Activated naive CD4-positive, alpha-beta T cell treated with anti-CD3 and anti-CD28 coated beads, Interleukin-2, amount 10 ng/mL, durations not matched to agents 7 days and 5 days (primary cell): ENCODE data around the gene TMEM127.

Experiments used
- CTCF ChIA-PET: fragments of 350-600 bp; sonication (Branson Sonifier 250); formaldehyde crosslinking; loops from one replicate; lab custom pipeline; 2021; ENCODE audit warnings: antibody characterized with exemption; lab: Charles Lee
- DNase-seq: peaks from one replicate; pipeline ENCODE4 v3.0.0-alpha.2; 2020
- H3K27ac Mint-ChIP-seq: one replicate; pipeline ENCODE4 v1.8.0; 2021; ENCODE audit warnings: mild to moderate bottlenecking, moderate library complexity, mixed read lengths
- H3K27me3 Mint-ChIP-seq: one replicate; pipeline ENCODE4 v1.8.0; 2021; ENCODE audit warnings: mild to moderate bottlenecking, mixed read lengths
- H3K36me3 Mint-ChIP-seq: one replicate; pipeline ENCODE4 v1.8.0; 2021; ENCODE audit warnings: mixed read lengths
- H3K4me1 Mint-ChIP-seq: one replicate; pipeline ENCODE4 v1.8.0; 2021; ENCODE audit warnings: mixed read lengths
- H3K4me3 Mint-ChIP-seq: one replicate; pipeline ENCODE4 v1.8.0; 2021; ENCODE audit warnings: mild to moderate bottlenecking, moderate library complexity, mixed read lengths
- H3K9me3 Mint-ChIP-seq: one replicate; pipeline ENCODE4 v1.8.0; 2021; ENCODE audit warnings: mixed read lengths

The TMEM127 gene

DNA sequence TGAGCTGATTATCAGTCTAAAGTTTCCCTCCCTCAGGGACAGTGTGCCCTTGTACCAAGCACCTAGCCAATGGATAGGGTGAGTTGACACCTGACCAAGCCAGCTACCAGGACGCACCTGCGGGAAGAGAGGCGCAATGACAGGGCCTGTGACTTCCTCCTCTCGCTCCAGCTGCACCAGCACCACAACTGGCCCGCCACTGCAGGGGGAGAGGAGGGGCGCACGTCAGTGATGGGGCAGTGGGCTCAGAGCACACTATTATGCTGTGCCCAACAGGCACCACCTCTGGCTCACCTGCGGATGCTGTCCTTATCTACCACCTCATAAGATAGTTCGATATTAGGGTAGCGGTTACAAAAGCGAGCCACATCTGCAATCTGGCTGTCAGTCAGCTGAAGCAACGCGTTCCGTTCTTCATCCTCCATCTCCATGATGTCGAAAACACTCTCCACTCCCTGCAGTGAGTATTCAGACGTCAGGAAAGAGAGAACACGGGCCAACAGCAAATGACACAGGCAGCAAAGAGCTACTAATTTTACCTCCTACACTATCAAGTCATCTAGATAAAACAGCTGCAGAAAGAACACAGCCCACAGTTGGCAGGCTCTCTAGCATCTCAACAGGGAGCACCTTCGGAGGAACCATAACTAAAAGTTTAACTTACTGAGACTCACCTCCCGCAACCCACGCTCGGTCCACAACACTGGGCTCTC, 11.1 kb upstream of the TMEM127 start:
- DNase-seq, result no peak
- H3K4me1 Mint-ChIP-seq, result no peaks in the 10 kb centered on the region
- CTCF ChIA-PET, result interaction anchor here (1.0 to 1.9 kb wide), 2 partner anchors 10 to 254 kb away, joined by 3 to 8 read pairs; no protein-coding TSS in a partner anchor
- H3K36me3 Mint-ChIP-seq, result peaks cover 72% of the 10 kb centered on the region
- H3K4me3 Mint-ChIP-seq, result no peak overlapping the region
- no peaks in the 10 kb centered on the region for H3K27me3 Mint-ChIP-seq
- H3K27ac Mint-ChIP-seq, result no peak overlapping the region
- H3K9me3 Mint-ChIP-seq, result no peaks in the 10 kb centered on the region

- DNase-seq, result no peak
- CTCF ChIA-PET, result interaction anchor here (1.0 kb wide), 1 partner anchor 67 kb away, joined by 3 read pairs; no protein-coding TSS in a partner anchor
- Mint-ChIP-seq H3K4me1 (no peaks in the 10 kb centered on the region), H3K9me3 (no peaks in the 10 kb centered on the region), H3K36me3 (peaks cover 72% of the 10 kb centered on the region), H3K27ac (no peak overlapping the region), H3K4me3 (no peak overlapping the region), H3K27me3 (no peaks in the 10 kb centered on the region)
These were observed 8.7 kb upstream of the TMEM127 start for GRCh38 chr2:96274355-96275056.

- peaks cover 70% of the 10 kb centered on the region for H3K36me3 Mint-ChIP-seq
- CTCF ChIA-PET, result interaction anchor here (0.8 to 1.2 kb wide), 2 partner anchors 47 to 135 kb away, joined by 3 read pairs; partner anchors contain the start of gene ASTL
- H3K4me3 Mint-ChIP-seq, result no peak overlapping the region
- no peaks in the 10 kb centered on the region for H3K4me1 Mint-ChIP-seq
- H3K27me3 Mint-ChIP-seq, result no peaks in the 10 kb centered on the region
- no peak overlapping the region for H3K27ac Mint-ChIP-seq
- no peak for DNase-seq
- H3K9me3 Mint-ChIP-seq, result no peaks in the 10 kb centered on the region
These were observed 8.0 kb upstream of the TMEM127 start for GRCh38 chr2:96273763-96274162.

GRCh38 chr2:96271995-96272394, 6.2 kb upstream of the TMEM127 start:
- Mint-ChIP-seq H3K4me3 (no peak overlapping the region), H3K27me3 (no peaks in the 10 kb centered on the region), H3K4me1 (peaks cover 9% of the 10 kb centered on the region), H3K9me3 (no peaks in the 10 kb centered on the region), H3K36me3 (peaks cover 65% of the 10 kb centered on the region), H3K27ac (no peak overlapping the region)
- CTCF ChIA-PET, result interaction anchor here (1.1 kb wide), 1 partner anchor 11 kb away, joined by 3 read pairs; no protein-coding TSS in a partner anchor
- no peak for DNase-seq

GRCh38 chr2:96267159-96267971, 1.6 kb upstream of the TMEM127 start:
- H3K9me3 Mint-ChIP-seq, result no peaks in the 10 kb centered on the region
- peak overlapping the region; percentile 82 for H3K4me3 Mint-ChIP-seq
- no peaks in the 10 kb centered on the region for H3K27me3 Mint-ChIP-seq
- CTCF ChIA-PET, result interaction anchor here (0.7 to 2.2 kb wide), 17 partner anchors 10 to 274 kb away, joined by 3 to 23 read pairs (median 4); partner anchors contain the start of genes ASTL and STARD7
- peaks cover 35% of the 10 kb centered on the region for H3K4me1 Mint-ChIP-seq
- peak overlapping the region; percentile 86 for H3K27ac Mint-ChIP-seq
- peaks cover 43% of the 10 kb centered on the region for H3K36me3 Mint-ChIP-seq
- DNase-seq, result peak; percentile 72

- Mint-ChIP-seq H3K4me3 (peak overlapping the region; percentile 91), H3K27ac (peak overlapping the region; percentile 86), H3K36me3 (peaks cover 45% of the 10 kb centered on the region), H3K9me3 (no peaks in the 10 kb centered on the region), H3K27me3 (no peaks in the 10 kb centered on the region), H3K4me1 (peaks cover 50% of the 10 kb centered on the region)
- DNase-seq, result no peak
- CTCF ChIA-PET, result interaction anchor here (0.5 to 1.8 kb wide), 4 partner anchors 37 to 273 kb away, joined by 3 read pairs; no protein-coding TSS in a partner anchor
These were observed 403 bp downstream of the TMEM127 start for GRCh38 chr2:96265349-96265839.

- Mint-ChIP-seq H3K4me3 (peak overlapping the region; percentile 91), H3K36me3 (peaks cover 42% of the 10 kb centered on the region), H3K9me3 (no peaks in the 10 kb centered on the region), H3K27me3 (no peaks in the 10 kb centered on the region), H3K27ac (peak overlapping the region; percentile 85), H3K4me1 (peaks cover 56% of the 10 kb centered on the region)
- DNase-seq, result peak; percentile 59
- CTCF ChIA-PET, result interaction anchor here (0.8 to 2.1 kb wide), 6 partner anchors 11 to 126 kb away, joined by 3 to 11 read pairs (median 4); no protein-coding TSS in a partner anchor
These were observed 995 bp downstream of the TMEM127 start for GRCh38 chr2:96264656-96265348.

DNA sequence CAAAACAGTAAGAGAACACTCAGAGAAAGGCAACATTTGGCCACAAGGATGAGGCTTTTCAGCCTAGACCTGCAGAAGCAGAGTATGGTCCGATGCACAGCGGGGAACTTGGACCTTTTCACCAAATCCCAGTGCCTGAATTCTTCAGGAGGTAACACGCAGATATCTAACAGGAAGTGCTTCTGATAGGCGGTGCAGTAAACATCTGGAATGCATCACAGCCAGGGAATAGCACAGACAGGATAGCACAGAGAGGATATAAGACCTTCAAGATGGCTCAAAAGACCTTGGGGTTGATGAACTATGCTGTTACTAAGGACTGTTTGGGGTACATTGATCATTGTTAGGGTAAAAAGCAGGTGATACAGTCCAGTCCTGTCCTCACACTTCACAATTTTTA, 1.7 kb downstream of the TMEM127 start:
- Mint-ChIP-seq H3K4me3 (peak overlapping the region; percentile 91), H3K27ac (no peak overlapping the region), H3K27me3 (no peaks in the 10 kb centered on the region), H3K9me3 (no peaks in the 10 kb centered on the region), H3K36me3 (peaks cover 42% of the 10 kb centered on the region), H3K4me1 (peaks cover 63% of the 10 kb centered on the region)
- DNase-seq, result no peak
- CTCF ChIA-PET, result interaction anchor here (0.7 to 2.1 kb wide), 9 partner anchors 10 to 271 kb away, joined by 3 to 11 read pairs (median 4); no protein-coding TSS in a partner anchor

DNA sequence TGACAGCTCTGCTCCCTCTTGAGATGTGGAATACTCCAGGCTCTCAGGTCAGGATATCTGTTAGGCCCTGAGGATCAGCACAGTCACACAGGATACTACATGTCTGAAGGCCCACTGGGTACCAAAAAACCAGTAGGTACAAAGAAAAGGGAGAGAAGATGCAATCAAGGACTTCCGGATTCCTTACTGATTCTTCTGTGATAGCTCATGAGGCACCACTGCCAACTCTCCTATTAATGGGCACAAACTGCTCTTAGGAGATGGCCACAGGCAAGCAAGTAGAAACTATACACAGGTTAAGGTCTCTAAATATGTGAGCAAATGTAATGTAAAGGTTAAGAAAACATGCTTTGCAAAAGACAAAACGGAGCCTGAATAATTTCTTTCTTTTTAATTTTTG, 3.5 kb downstream of the TMEM127 start:
- CTCF ChIA-PET, result interaction anchor here (1.2 to 3.6 kb wide), 3 partner anchors 54 to 240 kb away, joined by 3 to 18 read pairs (median 4); partner anchors contain the start of gene ASTL
- peaks cover 32% of the 10 kb centered on the region for H3K36me3 Mint-ChIP-seq
- no peak overlapping the region for H3K4me3 Mint-ChIP-seq
- H3K4me1 Mint-ChIP-seq, result peaks cover 76% of the 10 kb centered on the region
- H3K27me3 Mint-ChIP-seq, result no peaks in the 10 kb centered on the region
- no peaks in the 10 kb centered on the region for H3K9me3 Mint-ChIP-seq
- no peak for DNase-seq
- no peak overlapping the region for H3K27ac Mint-ChIP-seq

DNA sequence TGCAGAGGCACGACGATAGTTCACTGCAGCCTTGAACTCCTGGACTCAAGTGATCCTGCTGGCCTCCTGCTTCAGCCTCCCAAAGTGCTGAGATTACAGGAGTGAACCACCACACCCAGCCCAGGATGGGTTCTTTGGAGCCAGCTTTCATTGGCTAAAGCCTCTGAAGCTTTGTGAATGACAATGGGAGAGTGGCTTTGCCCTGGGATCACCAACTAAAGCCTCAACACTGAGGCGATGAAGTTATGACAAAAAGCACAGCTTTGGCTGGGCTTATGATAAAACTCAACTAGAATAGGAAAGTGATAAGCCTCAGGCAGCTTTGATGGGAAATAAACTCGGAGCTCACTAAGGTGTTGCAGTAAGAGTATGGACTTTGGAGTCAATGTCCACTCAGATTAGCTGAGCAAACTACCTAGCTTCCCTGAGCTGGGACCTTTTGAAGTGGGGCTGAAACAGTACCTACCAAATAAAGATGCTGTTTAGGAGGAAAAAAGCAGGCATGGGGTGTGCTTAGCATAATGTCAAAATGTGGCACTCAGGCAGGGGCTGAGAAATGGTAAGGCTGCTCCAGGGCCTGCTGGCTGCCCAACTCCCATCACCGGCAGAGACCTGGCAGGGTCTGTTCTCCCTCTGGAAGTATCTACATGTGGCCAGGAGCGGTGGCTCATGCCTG, 4.3 kb downstream of the TMEM127 start:
- Mint-ChIP-seq H3K27ac (peak overlapping the region; percentile 49), H3K4me3 (no peak overlapping the region), H3K36me3 (peaks cover 34% of the 10 kb centered on the region), H3K4me1 (peaks cover 78% of the 10 kb centered on the region), H3K9me3 (no peaks in the 10 kb centered on the region), H3K27me3 (no peaks in the 10 kb centered on the region)
- CTCF ChIA-PET, result interaction anchor here (0.6 to 3.6 kb wide), 10 partner anchors 11 to 239 kb away, joined by 3 to 18 read pairs (median 3); partner anchors contain the start of gene ASTL
- no peak for DNase-seq

DNA sequence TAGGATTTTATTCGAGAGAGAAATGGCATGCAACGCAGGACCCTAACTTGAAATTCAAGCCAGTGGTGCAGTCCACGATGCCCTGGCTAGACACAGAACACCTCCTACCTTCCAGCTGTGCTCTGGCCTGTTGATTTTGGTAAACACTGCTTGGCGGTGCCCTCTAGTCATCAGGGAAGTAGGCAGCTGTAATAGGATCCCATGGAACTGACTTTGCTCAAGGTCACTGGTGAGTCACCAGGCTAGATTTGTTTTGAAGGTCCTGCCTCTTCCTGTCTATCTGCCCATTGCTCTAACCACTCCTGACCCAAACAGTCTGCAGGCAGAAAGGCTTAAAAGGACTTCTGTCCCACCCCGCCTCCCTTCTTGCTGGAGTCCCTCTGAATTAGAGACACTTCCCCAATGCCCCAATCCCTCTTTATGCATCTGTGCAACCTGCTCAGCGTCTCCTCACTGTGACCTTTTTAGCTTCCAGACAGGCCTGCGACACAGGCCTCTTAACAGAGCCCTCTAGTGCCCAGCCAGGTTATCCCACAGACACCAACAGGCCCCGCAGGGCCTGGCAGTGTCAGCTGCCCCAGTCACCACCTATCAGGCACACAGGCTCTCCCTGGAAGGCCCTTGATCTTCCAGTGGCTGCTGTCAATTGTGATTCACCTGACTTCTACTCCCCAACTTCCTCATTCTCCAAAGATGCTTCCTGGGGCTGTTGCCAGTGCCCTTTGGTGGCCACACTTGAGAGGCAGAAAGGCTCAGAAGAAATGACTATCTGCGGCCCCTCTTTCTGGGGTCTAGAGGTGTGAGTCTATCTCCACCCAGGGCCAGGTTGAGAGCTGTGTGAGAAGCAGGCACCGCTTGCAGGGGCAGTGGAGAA, 5.2 kb downstream of the TMEM127 start:
- peaks cover 35% of the 10 kb centered on the region for H3K36me3 Mint-ChIP-seq
- no peaks in the 10 kb centered on the region for H3K9me3 Mint-ChIP-seq
- peak; percentile 64 for DNase-seq
- H3K27ac Mint-ChIP-seq, result peak overlapping the region; percentile 83
- H3K4me1 Mint-ChIP-seq, result peaks cover 83% of the 10 kb centered on the region
- H3K27me3 Mint-ChIP-seq, result no peaks in the 10 kb centered on the region
- CTCF ChIA-PET, result interaction anchor here (0.6 to 3.6 kb wide), 12 partner anchors 12 to 238 kb away, joined by 3 to 18 read pairs (median 4); partner anchors contain the start of genes ASTL and STARD7
- H3K4me3 Mint-ChIP-seq, result no peak overlapping the region
